Islet precursor cell (in vitro differentiated cells): ENCODE measurements around the gene MAD2L1BP.

Source experiments
- DNase-seq: peaks from one replicate; pipeline ENCODE4 v3.0.0-alpha.2; 2018

The MAD2L1BP gene

GRCh38 chr6:43683708-43684455 lies 48.2 kb downstream of the MAD2L1BP start:
- DNase-seq = no peak

DNA sequence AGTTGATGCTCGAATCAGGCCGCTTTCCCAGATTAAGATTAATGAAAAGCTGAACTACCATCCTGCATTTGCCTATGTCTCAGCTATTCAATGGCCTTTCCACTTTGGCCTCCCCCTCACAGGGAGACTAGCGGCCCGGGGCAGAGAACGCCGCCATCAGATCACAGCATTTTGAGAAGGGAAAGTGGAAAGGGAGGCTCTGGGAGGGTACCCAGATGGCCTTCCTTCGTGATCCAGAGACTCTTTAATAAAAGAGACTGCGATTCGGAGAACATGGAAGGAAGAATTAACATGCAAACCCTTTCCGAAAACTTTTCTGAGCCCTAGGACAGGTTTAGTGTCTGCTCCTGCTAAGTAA lies 51.4 kb downstream of the MAD2L1BP start:
- peak; percentile 43 for DNase-seq

- peak; percentile 94 for DNase-seq
Observed at GRCh38 chr6:43687437-43688347, 52.1 kb downstream of the MAD2L1BP start, which contains the start of gene MRPS18A. MRPS18A (minus strand) TSS chr6:43687791; CDS start chr6:43687779, 12 bp downstream.

DNA sequence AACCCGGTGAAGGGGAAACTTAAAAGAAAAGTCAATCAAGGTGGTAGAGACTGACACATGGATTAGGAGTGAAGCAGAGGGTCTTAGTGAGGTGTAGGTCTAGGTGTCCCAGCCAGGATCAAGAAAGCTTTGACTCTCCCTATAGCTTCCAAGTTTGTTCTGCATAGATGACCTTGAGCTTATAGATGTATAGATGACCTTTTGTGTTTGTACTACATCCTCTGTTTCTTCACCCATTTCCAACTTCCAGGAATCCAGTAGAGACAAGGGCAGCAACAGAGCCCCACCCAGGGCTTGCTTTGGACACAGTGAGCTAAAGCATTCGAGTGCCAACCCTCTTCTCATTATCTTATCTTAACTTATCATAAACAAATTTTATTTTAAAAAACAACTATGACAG lies 53.8 kb downstream of the MAD2L1BP start:
- no peak for DNase-seq
